CD4-positive, alpha-beta T cell treated with Interleukin-6 for 4 hours (primary cell): ENCODE measurements around the gene SALL4.
"Not testable (repeated sequence)": the region's sequence is repeated elsewhere in the genome, so short reads cannot be mapped to it uniquely, and the experiment has no call there.

ENCODE experiments used
- DNase-seq: peaks from one replicate; pipeline ENCODE4 v3.0.0-alpha.2; 2020; ENCODE audit warnings: mixed read lengths

SALL4 gene

DNA sequence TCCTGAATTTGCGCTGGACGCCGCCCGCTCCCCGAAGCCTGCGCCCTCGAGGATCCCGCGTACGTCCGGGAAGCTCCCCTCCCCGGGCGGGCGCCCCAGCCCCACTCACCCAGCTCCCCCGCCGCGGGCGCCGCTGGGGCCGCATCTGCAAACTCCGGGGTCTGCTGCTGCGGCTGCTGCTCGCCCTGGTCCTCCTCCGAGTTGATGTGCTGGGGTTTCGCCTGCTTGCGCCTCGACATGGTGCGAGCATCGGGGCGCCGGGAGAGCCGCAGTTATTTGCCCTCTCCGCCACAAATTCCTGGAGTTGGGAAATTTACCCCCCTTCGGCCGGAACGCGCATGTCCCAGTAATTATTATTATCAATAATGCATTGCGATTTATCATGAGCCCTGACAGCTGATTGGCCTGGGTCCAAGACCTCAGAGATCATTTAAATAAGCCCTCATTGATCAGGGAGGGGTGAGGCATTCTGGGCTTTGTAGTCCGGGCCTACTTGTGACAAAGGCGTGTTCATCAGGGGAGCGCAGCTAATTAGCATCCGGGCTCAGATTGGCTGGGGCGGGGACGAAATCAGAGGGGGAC, at the start of gene SALL4:
Gene SALL4 (minus strand): TSS at position 352 of the 582 bp plus-strand sequence. CDS start 113 bp downstream, at position 239.
- no peak for DNase-seq

DNA sequence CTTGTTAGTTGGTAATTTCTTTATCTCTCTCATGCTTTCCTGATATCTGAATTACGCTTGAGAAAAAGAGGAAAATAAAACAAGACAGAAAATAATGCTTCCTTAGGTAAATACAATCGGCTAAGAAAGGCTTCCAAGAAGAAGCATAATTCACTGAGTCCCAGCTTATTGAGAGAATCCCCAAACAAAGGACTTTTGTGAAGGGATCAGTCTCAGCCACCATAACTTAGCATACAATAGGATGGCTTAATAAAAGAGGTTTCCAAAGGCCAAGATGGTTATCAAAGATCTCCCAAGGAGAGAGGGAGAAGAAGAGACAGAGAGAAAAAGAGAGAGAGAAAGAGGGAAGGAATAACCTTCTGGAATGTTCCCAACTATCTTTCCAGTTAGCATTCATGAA, 46.0 kb upstream of the SALL4 start:
- no peak for DNase-seq

DNA sequence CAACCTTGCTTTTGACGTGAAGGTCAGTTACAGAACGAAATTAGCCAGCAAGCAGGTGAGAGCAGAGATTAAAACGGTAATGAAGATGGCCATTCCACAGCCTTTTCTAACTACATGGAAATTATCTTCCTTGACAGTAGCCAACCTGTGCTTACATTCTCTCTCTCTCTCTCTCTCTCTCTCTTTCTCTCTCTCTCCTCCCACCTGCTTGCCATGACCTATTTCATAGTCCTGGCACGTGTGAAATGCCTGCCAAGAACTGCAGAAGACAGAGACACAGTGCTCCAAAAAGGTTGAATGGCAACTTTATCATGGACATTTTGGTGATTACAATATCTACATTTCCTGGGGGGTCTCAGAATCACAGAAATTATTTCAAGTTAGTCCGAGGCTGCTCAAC, 38.5 kb upstream of the SALL4 start:
- DNase-seq = no peak

DNA sequence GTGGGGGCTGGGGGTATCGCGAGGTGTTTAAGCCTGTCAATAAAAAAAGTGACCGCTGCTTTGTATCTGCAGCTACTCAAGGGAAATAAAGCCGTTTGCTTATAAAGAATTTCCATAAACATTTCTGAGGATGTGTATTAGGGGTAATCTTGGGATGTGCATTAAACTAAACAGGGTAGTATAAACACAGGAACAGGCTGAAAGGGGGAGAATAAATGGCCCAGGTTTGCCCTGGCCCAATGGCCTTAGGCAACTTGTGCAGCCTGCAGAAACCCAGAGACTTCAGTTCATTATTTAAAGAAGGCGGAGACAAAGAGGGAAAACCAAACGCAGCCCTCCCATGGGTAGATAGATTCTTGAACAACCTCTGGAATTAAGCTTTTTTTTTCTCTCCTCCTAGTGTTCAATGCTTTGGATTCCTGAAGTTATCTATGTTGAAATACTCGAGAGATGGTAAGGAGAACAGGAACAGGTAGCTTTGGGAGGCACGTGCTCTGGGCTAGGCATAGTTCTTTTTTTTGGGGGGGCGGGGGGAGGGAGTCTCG, 35.6 kb upstream of the SALL4 start:
- DNase-seq = no peak

DNA sequence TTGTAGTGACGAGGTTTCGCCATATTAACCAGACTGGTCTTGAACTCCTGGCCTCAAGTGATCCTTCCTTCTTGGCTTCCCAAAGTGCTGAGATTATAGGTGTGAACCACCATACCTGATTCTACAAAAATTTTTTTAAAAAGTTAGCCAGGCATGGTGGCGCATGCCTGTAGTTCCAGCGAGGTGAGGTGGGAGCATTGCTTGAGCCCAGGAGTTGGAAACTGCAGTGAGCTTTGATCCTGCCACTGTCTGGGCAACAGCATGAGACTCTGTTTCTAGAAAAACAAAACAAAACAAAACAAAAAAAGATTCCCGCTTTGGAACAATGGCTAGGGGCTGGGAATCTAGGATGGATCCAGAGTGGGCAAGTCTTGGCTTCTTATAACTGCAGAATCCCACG, 35.1 kb upstream of the SALL4 start:
- DNase-seq = no peak

DNA sequence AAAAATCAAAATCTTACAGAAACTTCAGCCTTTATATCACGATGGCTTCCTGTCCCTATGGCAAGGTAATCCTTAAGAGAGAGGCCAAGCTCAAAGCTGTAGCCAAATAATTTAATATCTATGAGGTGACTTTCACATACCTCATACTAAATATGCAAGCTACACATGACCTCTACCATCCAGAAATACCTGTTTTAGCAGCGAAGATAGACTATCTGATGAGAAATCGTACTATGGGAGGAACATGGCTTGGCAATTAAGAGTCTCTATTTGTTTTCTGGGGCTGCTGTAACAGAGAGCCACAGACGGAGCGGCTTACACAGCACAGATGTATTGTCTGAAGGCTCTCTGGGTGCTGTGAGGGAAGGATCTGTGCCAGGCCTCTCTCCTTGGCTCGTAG, 31.0 kb upstream of the SALL4 start:
- no peak for DNase-seq

DNA sequence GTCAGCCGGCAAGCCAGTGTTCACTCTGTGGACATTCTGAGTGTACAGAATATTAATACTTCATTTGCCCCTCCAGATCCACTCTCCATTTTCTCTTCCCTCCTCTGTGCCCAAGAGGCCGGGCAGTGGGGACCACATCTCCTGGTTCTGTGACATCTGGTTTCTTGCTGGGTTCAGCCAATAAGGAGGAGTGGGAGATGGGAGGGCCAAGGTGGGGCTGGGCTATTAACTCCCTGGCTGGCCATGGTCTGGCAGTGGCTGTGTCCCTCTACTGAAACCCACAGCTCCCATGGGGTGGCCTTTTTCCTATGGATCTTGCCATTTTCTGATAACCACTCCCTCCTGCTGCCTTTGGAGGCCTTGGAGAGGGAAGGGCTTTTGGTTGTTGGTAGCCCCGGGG, 30.0 kb upstream of the SALL4 start:
- DNase-seq = no peak

DNA sequence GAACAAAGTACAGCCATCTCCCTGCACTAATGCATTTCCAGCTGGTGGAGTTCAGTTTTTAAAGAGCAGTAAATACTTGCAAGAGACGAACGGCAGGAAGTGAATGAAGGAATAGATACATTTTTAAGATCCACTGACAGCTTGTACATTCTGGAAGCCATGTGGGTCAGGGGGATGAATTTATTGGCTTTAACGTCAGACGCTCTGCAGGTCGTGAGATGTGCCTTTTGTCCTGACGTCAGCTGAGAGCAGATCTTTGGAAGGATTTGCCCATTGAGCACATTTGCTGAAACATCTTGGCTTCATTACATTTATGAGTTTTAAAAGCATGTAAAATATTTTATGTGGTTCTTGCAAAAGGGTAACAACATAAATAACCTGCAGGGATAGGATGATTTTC, 29.5 kb upstream of the SALL4 start:
- no peak for DNase-seq

DNA sequence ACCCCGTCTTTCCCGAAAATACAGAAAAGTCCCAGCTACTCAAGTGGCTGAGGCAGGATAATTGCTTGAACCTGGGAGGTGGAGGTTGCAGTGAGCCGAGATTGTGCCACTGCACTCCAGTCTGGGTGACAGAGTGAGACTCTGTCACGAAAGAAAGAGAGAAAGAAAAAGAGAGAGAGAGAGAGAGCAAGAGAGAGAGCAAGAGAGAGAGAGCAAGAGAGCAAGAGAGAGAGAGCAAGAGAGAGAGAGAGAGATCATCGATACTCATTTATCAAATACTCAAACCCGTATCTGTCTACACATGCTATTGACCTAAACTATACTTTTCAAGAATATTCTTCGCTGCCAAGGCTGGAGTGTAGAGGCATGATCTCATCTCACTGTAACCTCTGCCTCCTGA, 28.2 kb upstream of the SALL4 start:
- no peak for DNase-seq

DNA sequence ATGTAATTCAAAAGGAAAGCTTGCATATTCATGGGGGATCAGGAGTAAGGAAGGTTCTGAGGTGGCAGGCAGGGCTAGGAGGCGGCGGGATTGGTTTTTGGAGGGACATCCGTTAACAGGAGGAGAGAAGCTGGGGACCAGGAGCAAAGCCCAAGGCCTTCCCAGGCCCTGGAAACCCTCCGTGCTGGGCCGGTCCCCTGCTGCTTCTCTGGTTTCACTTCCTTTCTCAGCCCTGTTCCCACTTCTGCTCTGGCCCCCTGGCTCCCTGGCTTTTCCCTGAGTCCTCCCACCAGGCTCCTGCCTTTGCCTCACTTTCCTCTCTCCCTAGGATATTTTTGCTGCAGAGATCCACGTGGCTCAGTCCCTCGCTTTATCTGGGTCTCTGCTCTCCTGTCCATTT, 26.4 kb upstream of the SALL4 start:
- no peak for DNase-seq

DNA sequence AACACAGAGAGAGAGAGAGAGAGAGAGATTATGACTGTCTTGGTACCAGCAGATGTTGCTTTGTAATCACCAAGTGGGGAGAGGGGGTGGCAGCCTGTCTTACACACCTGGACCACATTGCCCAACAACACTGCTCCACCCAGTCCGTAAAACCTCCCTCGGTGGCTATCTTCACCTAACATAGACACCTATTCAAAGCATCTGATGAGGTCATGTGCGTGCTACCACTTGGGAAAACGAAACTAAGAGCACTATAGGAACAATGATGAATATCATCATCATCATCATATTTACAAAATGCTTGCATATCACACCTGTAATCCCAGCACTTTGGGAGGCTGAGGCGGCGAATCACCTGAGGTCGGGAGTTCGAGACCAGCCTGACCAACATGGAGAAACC, 24.1 kb upstream of the SALL4 start:
- DNase-seq = no peak

DNA sequence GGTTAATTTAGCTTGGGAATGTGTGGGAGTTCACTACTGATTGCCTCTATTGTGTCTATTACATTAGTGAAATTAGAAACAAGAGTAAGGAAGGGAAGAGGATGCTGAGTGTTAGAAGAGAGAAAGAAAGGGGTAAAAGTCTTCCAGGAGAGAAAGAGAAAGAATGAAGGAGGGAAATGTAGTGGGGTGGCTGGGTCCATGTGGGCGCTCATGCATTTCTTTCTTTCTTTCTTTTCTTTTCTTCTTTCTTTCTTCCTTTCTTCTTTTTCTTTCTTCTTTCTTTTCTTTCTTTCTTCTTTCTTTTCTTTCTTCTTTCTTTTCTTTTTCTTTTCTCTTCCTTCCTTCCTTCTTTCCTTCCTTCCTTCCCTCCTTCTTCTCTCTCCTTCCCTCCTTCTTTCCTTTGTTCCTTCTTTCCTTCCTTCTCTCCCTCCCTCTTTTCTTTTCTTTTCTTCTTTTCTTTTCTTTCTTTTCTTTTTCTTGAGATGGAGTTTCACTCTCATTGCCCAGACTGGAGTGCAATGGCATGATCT, 16.2 kb upstream of the SALL4 start:
- no peak for DNase-seq

DNA sequence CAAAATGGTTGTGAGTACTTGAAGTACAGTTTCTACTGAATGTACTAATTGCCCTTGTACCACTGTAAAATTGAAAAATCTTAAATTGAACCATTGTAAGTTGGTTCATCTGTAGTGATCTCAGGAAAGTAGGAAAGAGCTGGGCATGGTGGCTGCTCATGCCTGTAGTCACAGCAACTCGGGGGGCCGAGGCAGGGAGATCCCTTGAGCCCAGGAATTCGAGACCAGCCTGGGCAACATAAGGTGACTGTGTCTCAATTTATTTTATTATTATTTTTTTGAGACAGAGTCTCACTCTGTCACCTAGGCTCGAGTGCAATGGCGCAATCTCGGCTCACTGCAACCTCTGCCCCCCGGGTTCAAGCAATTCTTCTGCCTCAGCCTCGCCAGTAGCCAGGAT, 14.5 kb upstream of the SALL4 start:
- DNase-seq = not testable (repeated sequence)

DNA sequence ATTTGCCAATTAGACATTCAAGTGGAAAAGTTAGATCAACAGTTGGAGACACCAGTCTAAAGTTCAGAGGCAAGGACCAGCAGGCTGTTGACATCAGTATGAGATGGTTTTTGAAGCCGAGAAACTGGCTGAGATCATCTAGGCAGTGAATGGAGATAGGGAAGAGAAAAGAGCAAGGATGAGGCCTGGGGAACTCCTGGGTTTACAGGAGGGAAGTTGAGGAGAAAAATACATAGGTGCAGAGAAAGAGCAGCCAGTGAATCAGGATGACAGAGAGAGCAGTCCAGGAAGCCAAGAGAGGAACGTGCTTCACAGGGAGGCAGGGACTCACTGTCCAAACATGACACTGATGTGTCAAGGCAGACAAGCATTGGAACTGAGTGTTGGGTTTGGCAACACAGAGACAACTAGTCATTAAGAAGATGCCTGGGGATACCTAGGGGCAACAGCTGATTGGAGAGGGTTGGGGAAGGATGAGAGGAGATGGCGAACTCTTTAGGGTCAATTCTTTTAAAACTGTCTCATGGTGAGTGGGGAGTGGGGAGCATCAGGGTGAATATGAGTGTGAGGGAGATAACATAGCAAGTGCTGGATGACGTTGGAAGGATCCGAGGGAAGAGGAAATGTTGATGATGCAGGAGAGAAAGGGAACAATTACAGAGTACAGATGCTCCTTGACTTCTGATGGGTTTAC, 13.2 kb upstream of the SALL4 start:
- no peak for DNase-seq

DNA sequence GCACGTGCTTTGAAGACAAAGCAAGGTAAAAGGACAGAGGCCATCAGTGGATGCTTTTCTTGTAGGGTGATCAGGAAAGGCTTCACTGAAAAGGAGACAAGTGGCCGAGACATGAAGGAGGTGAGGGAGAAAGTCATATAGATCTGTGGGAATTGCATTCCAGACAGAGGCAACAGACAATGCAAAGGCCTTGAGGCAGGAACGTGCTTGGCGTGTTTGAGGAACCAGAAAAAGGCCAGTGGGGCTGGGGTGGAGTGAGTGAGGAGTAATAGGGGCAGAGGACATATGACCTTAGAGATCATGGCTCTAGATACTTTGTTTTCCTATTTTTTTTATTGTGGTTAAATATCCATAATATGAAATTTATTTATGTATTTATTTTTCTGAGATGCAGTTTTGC, 10.5 kb upstream of the SALL4 start:
- no peak for DNase-seq

DNA sequence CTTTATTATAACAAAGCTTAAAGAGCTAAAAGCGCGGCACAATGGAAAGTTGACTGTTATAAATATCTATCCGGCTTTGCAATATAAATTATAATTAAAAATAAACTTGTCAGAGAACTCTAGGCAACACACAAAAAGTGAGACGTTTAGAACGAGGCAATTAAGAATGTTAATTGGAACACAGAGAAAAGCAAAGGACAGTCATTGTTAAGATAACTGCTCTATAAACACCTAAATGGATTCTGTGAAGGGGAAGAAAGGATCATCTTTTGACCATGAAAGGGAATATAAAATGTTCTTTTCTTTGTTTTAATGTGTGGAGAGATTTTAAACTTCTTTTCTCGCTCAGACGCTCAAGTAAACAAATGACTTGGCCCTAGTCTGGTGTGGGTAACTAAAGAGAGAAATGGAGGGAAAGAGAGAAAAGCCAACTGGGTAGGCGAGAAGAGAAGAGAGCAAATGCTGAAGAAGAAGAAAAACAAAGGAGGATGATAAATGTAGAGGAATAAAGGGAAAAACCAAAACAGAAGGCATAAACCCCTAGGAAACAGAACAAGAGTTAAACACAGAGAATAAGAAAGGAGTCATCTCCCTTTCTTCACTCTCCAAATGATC, 9.3 kb upstream of the SALL4 start:
- DNase-seq = no peak

DNA sequence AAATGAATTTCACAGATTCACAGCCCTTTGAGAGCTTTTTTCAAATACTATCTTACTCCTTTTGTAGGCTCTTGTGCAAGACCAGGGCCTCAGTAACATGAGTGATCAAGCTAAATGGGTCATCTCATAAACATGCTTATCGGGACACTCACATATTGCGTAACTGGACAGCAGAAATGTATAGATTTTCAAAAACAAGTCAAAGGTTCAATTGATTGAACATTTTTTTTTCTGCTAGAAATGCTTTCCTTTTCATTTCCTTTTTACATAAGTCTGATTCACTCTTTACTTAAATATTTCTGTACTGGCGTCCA, 8.7 kb upstream of the SALL4 start:
- no peak for DNase-seq

DNA sequence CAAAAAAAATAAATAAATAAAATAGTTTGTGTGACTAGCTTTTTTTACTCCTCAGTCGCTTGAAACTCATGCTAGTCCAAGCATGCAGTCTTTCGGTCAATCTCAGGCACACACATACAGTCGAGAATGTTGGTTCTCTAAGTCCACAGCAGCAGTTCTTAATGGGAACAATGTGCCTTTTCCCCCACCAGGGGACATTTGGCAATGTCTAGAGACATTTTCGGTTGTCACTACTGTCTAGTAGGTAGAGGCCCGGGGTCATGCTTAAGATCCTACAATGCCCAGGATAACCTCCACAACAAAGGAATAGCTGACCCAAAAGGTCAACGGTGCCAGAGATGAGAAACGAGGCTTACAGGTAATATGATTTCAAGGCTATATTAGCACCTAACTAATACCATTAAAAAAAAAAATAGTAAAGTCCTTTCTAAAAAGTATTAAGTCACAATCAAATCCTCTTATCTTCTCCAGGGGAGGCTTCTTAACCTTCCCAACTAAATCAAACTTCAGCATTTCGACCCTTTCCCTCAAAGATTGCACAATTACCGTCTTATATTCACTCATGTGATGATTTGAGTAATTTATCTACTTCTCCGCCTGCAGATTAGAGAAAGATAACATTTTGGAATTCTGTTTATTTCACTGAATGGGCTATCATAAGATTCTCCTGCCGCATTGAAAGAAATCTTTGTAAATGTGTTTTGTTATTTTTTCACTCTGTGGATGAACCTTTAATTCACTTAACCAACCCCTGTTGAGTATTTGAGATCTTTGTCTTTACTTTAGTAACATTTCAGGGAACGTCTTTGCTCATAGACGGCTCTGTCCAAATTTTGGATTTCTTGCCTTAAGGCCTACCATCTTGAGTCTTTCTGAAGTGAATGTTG, 8.1 kb upstream of the SALL4 start:
- no peak for DNase-seq

DNA sequence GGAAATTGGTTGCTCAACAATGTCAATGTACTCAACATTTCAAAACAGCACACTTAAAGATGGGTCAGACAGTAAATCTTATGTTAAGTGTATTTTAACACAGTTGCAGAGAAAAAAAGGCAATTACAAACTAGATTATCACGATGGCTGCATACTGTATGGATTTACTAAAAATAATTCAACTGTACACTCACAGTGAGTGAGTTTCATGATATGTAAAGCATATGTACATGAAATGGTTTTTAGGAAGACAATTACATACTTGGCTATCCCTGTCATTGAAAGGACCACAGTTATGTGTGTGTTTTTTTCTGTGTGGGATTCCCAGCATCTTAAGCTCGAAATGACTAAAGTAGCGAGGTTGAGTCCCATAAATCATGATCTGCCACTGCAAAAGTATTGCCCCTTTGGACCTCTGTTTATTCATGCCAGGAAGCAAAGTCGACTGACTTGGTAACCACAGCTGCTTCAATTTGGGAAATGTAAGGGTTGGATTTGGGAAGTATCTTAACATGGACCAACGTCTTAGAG, 5.5 kb upstream of the SALL4 start:
- DNase-seq = no peak

DNA sequence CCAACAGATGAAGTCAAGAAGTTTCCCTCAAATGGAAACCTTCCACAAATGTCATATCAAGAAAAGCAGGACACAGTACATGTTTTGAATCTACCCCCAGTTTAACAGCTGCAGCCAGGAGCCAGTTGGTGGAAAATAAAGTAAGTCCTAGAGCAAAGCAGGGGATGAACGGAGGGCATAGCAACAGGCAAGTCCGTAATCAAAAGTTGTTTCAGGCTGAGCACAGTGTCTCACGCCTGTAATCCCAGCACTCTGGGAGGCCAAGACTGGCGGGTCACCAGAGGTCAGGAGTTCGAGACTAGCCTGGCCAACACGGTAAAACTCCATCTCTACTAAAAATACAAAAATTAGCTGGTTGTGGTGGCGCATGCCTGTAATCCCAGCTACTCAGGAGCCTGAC, 2.4 kb upstream of the SALL4 start:
- DNase-seq = no peak

DNA sequence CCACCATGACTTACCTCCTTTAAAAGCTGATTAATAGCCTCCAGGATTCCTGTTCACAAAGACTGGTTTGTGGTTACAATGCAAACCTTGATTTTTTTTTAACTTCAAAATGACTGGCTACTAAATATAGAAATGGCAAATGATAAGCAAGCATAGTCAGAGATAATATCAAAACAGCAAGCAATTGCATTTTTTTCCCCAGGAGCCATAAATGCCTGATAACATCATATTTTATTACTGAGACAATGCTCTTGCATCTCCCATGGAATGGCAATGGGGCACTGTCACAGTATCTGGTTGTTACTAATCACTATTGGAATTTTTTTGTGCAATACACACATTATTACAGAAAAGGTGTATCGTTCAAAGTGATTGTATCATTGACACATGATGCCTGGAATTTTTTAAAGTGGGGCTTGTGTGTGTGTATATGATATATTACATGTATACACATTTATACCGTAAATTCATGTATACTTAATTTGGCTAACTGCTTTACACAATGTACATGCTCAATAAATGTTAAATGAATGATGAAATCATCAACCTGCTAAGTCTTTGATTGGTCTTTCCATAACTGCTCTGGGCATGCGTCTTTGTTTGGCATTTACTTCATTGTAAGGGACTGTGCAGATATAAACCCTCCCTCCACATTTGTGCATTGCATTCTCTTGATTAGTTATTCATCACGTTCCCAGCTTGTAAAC, 980 bp upstream of the SALL4 start:
- no peak for DNase-seq

DNA sequence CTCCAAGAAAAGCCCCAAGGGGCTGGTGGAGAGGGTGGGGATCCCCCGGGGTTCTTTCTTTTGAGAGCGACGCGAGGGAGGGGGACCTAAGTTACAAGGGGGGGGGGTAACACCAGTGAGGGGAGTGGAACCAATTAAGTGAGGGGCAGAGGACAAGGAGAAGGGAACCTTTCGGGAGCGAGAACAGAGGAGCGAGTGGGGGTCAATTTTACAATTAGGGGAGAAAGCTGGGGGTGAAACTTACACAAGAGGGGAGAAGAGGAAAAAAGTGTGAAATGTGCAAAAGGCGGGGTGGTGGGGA, 548 bp downstream of the SALL4 start:
- DNase-seq = no peak
